Left colon (tissue), 2 donors: ENCODE measurements around the gene VCPKMT. TPM values are rescaled to one million over a fixed set of nuclear protein-coding genes. Genes with fewer than 3 reads are reported as not detected.
A peak's percentile ranks its signal among the peaks of the same experiment; 100 is the strongest.

Source experiments
- ATAC-seq: fragments of 200-7000 bp; cut with Tn5 transposase; one replicate; pipeline ENCODE4 v1.9.1; 2020; ENCODE audit warnings: mild to moderate bottlenecking, moderate library complexity
- DNase-seq, 2 donors: peaks; one replicate each; pipeline ENCODE4 v3.0.0-alpha.2; 2020
- intact Hi-C, 2 donors: fragments of 100-400 bp; cut with DNase I in 1 of 2; cut with micrococcal nuclease in 1 of 2; formaldehyde crosslinking; loops; one replicate each; pipeline versions ENCODE4 v1.11.2 to v1.14.0; 2022; cut with DNase I, micrococcal nuclease
- total RNA-seq, 2 donors: library from RNA; stranded (reverse); fragmentation: NEBNext Ultra II Directional; extraction: Animal tissue kit (Norgen Biotek cat#: 25700); gene quantifications; one replicate each; pipeline ENCODE4 v1.2.1, GENCODE V29; 2021
- donor health status: DM: no; HTN: no; CAD: no.
- donor health status: DM: yes; HTN: yes; CAD: no.

VCPKMT gene
- total RNA-seq, 2 donors from 2014 or later: 4.3 to 5.4 TPM

GRCh38 chr14:50099335-50099734 is 17.0 kb downstream of the VCPKMT start:
- DNase-seq (peak in 1 of 2 donors; percentile 47), ATAC-seq (peak; percentile 56)
- intact Hi-C loops: no loop called here

GRCh38 chr14:50095895-50096294 is 20.5 kb downstream of the VCPKMT start:
- no peak for ATAC-seq

GRCh38 chr14:50094056-50094755 is 22.2 kb downstream of the VCPKMT start:
- intact Hi-C loops: no loop called here
- ATAC-seq: no peak
- no peak for DNase-seq

More at GRCh38 chr14:50095895-50096294, 20.5 kb downstream of the VCPKMT start:
- DNase-seq: no peak
- intact Hi-C loops: no loop called here

- intact Hi-C loops: no loop called here
- DNase-seq (no peak), ATAC-seq (no peak)
These were observed 22.9 kb downstream of the VCPKMT start for GRCh38 chr14:50093496-50093895.

GRCh38 chr14:50092006-50092555 is 24.3 kb downstream of the VCPKMT start:
- no peak for DNase-seq
- intact Hi-C loops: no loop called here
- ATAC-seq: peak; percentile 21

GRCh38 chr14:50091240-50091913 is 25.0 kb downstream of the VCPKMT start:
- DNase-seq (no peak), ATAC-seq (no peak)
- intact Hi-C loops: no loop called here

GRCh38 chr14:50089208-50089607 is 27.2 kb downstream of the VCPKMT start:
- DNase-seq (no peak), ATAC-seq (no peak)
- intact Hi-C loops: loop anchor here in 1 of 2 donors (10.0 kb wide), 1 partner anchor 64 kb away; no protein-coding TSS in a partner anchor

- no peak for ATAC-seq
- DNase-seq: no peak
- intact Hi-C loops: loop anchor here in 1 of 2 donors (10.0 kb wide), 1 partner anchor 64 kb away; no protein-coding TSS in a partner anchor
These were observed 27.6 kb downstream of the VCPKMT start for GRCh38 chr14:50088731-50089130.

GRCh38 chr14:50088117-50088515 is 28.3 kb downstream of the VCPKMT start:
- no peak for DNase-seq
- no peak for ATAC-seq
- intact Hi-C loops: loop anchor here in 1 of 2 donors (10.0 kb wide), 1 partner anchor 63 kb away; no protein-coding TSS in a partner anchor

- no peak for ATAC-seq
- intact Hi-C loops: loop anchor here in 1 of 2 donors (10.0 kb wide), 1 partner anchor 63 kb away; no protein-coding TSS in a partner anchor
- DNase-seq: no peak
These were observed 28.8 kb downstream of the VCPKMT start for GRCh38 chr14:50087341-50088116.

GRCh38 chr14:50086321-50086711 is 30.1 kb downstream of the VCPKMT start:
- ATAC-seq: no peak
- intact Hi-C loops: loop anchor here in 1 of 2 donors (10.0 kb wide), 1 partner anchor 62 kb away; no protein-coding TSS in a partner anchor
- DNase-seq: no peak

GRCh38 chr14:50085570-50086320 is 30.6 kb downstream of the VCPKMT start:
- intact Hi-C loops: loop anchor here in 1 of 2 donors (10.0 kb wide), 1 partner anchor 61 kb away; no protein-coding TSS in a partner anchor
- ATAC-seq (no peak), DNase-seq (no peak)

GRCh38 chr14:50084666-50085065 is 31.7 kb downstream of the VCPKMT start:
- intact Hi-C loops: loop anchor here in 1 of 2 donors (10.0 kb wide), 1 partner anchor 60 kb away; no protein-coding TSS in a partner anchor
- no peak for ATAC-seq
- no peak for DNase-seq

GRCh38 chr14:50083467-50084337 is 32.7 kb downstream of the VCPKMT start:
- ATAC-seq: no peak
- intact Hi-C loops: loop anchor here in 1 of 2 donors (10.0 kb wide), 1 partner anchor 59 kb away; no protein-coding TSS in a partner anchor

GRCh38 chr14:50082784-50083466 is 33.4 kb downstream of the VCPKMT start:
- intact Hi-C loops: loop anchor here in 1 of 2 donors (10.0 kb wide), 1 partner anchor 58 kb away; no protein-coding TSS in a partner anchor
- DNase-seq: peak in 1 of 2 donors; percentile 60
- ATAC-seq: peak; percentile 57

More at GRCh38 chr14:50083467-50084337, 32.7 kb downstream of the VCPKMT start:
- DNase-seq: no peak

- intact Hi-C loops: loop anchor here in 1 of 2 donors (10.0 kb wide), 1 partner anchor 58 kb away; no protein-coding TSS in a partner anchor
- ATAC-seq (peak; percentile 36), DNase-seq (no peak)
These were observed 34.0 kb downstream of the VCPKMT start for GRCh38 chr14:50082308-50082742.
